ENCODE results near the gene BRD1. TPM values are rescaled to one million over a fixed set of nuclear protein-coding genes. Genes with fewer than 3 reads are reported as not detected.

Gene BRD1
- total and polyA plus RNA-seq, 12 donors = 8.2 to 23.2 (median 16.9) TPM

- H3K9me3 ChIP-seq = peaks cover 0 to 11% (median 0%) of the 10 kb centered on the region in 11 donors
- ATAC-seq = no peak
- H3K4me1 ChIP-seq = peaks cover 0 to 14% (median 5%) of the 10 kb centered on the region in 9 donors
- WGBS, 2 donors = 71 to 72% methylated on average over 31 of the region's 31 CpGs
- no peak overlapping the region for H3K27ac ChIP-seq
- H3K27me3 ChIP-seq = peaks cover 7 to 92% (median 80%) of the 10 kb centered on the region in 7 donors
- TF ChIP-seq, protein P1, sequence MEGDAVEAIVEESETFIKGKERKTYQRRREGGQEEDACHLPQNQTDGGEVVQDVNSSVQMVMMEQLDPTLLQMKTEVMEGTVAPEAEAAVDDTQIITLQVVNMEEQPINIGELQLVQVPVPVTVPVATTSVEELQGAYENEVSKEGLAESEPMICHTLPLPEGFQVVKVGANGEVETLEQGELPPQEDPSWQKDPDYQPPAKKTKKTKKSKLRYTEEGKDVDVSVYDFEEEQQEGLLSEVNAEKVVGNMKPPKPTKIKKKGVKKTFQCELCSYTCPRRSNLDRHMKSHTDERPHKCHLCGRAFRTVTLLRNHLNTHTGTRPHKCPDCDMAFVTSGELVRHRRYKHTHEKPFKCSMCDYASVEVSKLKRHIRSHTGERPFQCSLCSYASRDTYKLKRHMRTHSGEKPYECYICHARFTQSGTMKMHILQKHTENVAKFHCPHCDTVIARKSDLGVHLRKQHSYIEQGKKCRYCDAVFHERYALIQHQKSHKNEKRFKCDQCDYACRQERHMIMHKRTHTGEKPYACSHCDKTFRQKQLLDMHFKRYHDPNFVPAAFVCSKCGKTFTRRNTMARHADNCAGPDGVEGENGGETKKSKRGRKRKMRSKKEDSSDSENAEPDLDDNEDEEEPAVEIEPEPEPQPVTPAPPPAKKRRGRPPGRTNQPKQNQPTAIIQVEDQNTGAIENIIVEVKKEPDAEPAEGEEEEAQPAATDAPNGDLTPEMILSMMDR (IDR thresholded peaks at IDR 0.05) = no peak
- no peak overlapping the region for H3K4me3 ChIP-seq
- intact Hi-C loops (cut with DNase I) = loop anchor here in 2 of 10 donors (10.0 kb wide), 2 partner anchors 94 to 684 kb away; no protein-coding TSS in a partner anchor
- H3K36me3 ChIP-seq = no peaks in the 10 kb centered on the region
- DNase-seq = no peak
Measured at GRCh38 chr22:49728570-49729271, 99.0 kb downstream of the BRD1 start.

- 44 to 45% methylated on average over 16 of the region's 16 CpGs for WGBS, 2 donors
- Histone ChIP-seq H3K4me3 (no peak overlapping the region), H3K36me3 (no peaks in the 10 kb centered on the region), H3K27me3 (peaks cover 7 to 89% (median 82%) of the 10 kb centered on the region in 7 donors), H3K27ac (no peak overlapping the region), H3K4me1 (peaks cover 0 to 14% (median 5%) of the 10 kb centered on the region in 9 donors), H3K9me3 (peaks cover 0 to 11% (median 0%) of the 10 kb centered on the region in 11 donors)
- intact Hi-C loops (cut with DNase I) = loop anchor here in 2 of 10 donors (10.0 kb wide), 2 partner anchors 93 to 683 kb away; no protein-coding TSS in a partner anchor
- DNase-seq = no peak
- no peak for ATAC-seq
- TF ChIP-seq, protein P1 (IDR thresholded peaks at IDR 0.05) = no peak
Measured at GRCh38 chr22:49727881-49728569, 99.6 kb downstream of the BRD1 start.

- H3K9me3 ChIP-seq = peaks cover 0 to 6% (median 0%) of the 10 kb centered on the region in 11 donors
- TF ChIP-seq, protein P1 (IDR thresholded peaks at IDR 0.05) = no peak
- ATAC-seq (no peak), DNase-seq (no peak)
- peaks cover 0 to 14% (median 5%) of the 10 kb centered on the region in 9 donors for H3K4me1 ChIP-seq
- WGBS, 2 donors = 81% methylated on average over 27 of the region's 27 CpGs
- H3K4me3 ChIP-seq = no peak overlapping the region
- intact Hi-C loops (cut with DNase I) = loop anchor here in 2 of 10 donors (10.0 kb wide), 2 partner anchors 93 to 683 kb away; no protein-coding TSS in a partner anchor
- H3K36me3 ChIP-seq = no peaks in the 10 kb centered on the region
- peaks cover 7 to 92% (median 82%) of the 10 kb centered on the region in 7 donors for H3K27me3 ChIP-seq
- H3K27ac ChIP-seq = no peak overlapping the region
Measured at GRCh38 chr22:49727191-49727880, 100.3 kb downstream of the BRD1 start.

- DNase-seq = no peak
- Histone ChIP-seq H3K9me3 (no peaks in the 10 kb centered on the region), H3K36me3 (no peaks in the 10 kb centered on the region), H3K27ac (no peak overlapping the region), H3K27me3 (peaks cover 7 to 90% (median 77%) of the 10 kb centered on the region in 7 donors), H3K4me1 (peaks cover 0 to 14% (median 5%) of the 10 kb centered on the region in 9 donors), H3K4me3 (no peak overlapping the region)
- no peak for ATAC-seq
- intact Hi-C loops (cut with DNase I) = loop anchor here in 2 of 10 donors (10.0 kb wide), 2 partner anchors 92 to 682 kb away; no protein-coding TSS in a partner anchor
- TF ChIP-seq, protein P1 (IDR thresholded peaks at IDR 0.05) = no peak
- 73 to 80% methylated on average over 17 of the region's 17 CpGs for WGBS, 2 donors
Measured at GRCh38 chr22:49726701-49727101, 101.0 kb downstream of the BRD1 start.
